Raji (cell line): ENCODE data around the gene MICA.
A peak's percentile ranks its signal among the peaks of the same experiment; 100 is the strongest.

ENCODE experiments used
- POLR2A ChIP-seq: IDR thresholded peaks from 2 replicates; pipeline ENCODE4 v1.6.1; 2011; ENCODE audit warnings: low read depth, low read length, control low read depth; ENCODE audit not compliant: insufficient read depth

The MICA gene

DNA sequence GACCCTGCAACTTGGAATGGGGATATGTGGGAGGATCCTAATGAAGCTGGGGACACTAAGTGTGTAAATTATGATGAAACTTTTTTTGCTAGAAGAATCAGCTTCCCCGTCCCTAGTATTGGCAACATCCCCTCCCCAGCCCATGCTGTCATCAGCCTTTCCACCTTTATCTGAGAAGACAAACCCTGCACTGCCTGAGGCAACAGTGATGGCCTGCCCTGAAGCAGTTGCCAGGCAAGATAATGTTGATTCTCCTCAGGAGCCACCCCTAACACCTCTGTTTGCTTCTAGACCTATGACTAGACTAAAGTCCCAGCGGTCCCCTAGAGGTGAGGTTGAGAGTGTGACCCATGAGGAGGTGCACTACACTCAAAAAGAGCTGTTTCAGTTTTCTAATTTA is 27.1 kb downstream of the MICA start:
- no peak for TF ChIP-seq POLR2A

GRCh38 chr6:31438222-31438621 is 34.8 kb downstream of the MICA start:
- no peak for TF ChIP-seq POLR2A

- TF ChIP-seq POLR2A, result no peak
Measured at GRCh38 chr6:31438677-31439076, 35.3 kb downstream of the MICA start.

GRCh38 chr6:31441365-31442267 is 38.2 kb downstream of the MICA start:
- TF ChIP-seq POLR2A, result no peak

DNA sequence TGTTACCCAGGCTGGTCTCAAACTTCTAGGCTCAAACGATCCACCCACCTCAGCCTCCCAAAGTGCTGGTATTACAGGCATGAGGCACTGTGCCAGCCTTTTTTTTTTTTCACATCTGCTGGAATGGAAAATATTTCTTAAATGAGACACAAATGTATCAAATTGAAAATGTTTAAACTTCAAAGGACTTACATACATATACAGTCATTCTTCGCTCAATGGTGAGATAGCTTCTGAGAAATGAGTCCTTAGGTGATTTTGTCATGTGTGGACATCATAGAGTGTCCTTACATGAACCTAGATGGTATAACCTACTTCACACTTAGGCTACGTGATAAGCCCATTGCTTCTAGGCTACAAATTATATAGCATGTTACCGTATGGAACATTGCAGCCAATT is 43.1 kb downstream of the MICA start:
- TF ChIP-seq POLR2A, result no peak

DNA sequence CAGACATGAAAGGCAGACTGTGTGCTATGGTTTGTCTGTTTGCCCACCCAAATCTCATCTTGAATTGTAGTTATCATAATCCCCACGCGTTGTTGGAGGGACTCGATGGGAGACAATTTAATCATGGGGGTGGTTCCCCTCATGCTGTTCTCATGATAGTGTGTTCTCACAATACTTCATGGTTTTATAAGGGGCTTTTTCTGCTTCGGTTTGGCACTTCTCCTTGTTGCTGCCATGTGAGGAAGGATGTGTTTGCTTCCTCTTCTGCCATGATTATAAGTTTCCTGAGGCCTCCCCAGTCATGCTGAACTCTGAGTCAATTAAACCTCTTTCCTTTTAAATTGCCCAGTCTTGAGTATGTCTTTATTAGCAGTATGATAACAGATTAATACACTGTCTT is 47.4 kb downstream of the MICA start:
- no peak for TF ChIP-seq POLR2A

- TF ChIP-seq POLR2A, result no peak
Measured at GRCh38 chr6:31452859-31453258, 49.5 kb downstream of the MICA start.

- TF ChIP-seq POLR2A, result no peak
Measured at GRCh38 chr6:31453259-31453658, 49.9 kb downstream of the MICA start.

DNA sequence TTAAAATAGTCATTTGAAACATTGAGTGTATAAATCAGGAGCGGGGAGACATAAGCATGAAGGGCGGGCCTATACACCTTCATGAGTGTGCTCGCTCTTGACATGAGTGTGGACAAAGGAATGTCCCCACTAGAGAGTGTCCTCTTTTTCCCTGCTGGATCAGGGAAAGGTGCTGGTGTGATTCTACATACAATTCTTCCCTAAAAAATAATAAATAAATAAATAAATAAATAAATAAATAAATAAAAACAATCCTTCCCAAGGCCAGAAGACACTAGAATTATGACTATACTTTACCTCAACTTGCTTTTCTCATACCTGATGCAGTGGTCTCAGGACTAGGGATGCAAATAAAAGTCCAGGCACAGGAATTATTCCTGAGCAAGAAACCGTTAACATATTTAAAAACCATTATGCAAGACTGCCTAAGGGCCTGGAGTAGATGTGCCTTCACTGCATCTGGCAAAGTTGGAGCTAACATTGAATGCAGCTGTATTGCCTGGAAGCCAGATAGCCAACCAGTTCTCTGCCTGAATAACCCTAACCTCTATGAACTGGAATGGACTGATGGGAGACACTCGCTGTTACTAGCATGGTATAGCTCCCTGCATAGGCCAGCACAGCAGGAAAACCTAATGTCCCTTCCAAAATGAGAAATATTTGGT is 57.1 kb downstream of the MICA start:
- TF ChIP-seq POLR2A, result no peak

GRCh38 chr6:31462026-31462963 is 58.9 kb downstream of the MICA start:
- no peak for TF ChIP-seq POLR2A

- peak; percentile 70 for TF ChIP-seq POLR2A
Measured at GRCh38 chr6:31462964-31463870, 59.8 kb downstream of the MICA start.

DNA sequence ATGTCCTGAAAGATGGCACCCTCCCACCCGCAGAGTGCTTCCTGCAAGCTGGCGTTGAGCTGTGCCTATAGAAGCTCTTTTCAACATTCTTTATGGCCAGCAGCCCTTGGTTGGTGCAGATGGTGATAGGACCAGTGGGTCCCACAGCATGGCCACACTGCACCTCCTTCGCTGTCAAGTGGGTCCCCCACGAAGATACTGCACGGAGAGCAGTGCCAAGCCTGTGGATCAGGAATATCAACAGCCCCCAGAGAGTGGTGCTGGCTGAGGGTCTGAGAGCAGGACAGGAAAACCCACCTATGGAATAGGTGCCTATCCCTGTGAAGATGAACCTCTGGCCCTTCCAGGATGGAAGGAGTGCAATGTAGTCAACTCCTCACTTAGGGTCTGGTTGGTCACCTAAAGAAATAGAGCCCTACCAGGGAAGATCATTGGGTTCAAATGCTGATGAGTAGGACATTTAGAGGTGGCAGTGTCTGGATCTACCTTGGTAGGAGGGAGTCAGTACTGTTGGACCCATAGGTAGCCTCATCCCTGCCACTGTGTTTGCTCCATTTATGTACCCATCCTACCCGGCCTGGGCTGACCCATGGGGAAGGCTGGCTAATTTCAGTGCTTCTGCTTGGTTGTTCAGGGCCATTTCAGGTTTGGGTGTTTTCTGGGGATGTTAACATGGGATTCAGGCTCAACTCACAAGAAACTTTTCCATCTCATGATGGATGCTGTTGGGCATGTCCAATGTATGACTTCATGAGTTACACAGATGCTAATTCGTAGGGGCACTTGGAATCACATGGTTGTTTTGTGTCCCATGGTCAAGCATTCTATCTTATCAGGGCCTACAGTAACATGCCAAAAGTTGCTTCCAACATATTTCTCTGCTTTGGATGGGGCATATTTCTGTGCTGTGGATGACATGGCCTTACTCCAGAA is 61.1 kb downstream of the MICA start:
- no peak for TF ChIP-seq POLR2A
